Limb (tissue), 2 donors: ENCODE results near the gene CLEC3B.

ENCODE experiments used
- DNase-seq, 2 donors: peaks; one replicate each; pipeline ENCODE4 v3.0.0-alpha.2; 2016; ENCODE audit errors: extremely low spot score in 2 of 2

The CLEC3B gene

GRCh38 chr3:45003406-45003805, 22.7 kb upstream of the CLEC3B start:
- DNase-seq, result no peak

GRCh38 chr3:45003859-45004258, 22.2 kb upstream of the CLEC3B start:
- DNase-seq, result no peak

GRCh38 chr3:45007091-45007490, 19.0 kb upstream of the CLEC3B start:
- no peak for DNase-seq

GRCh38 chr3:45008117-45008516, 18.0 kb upstream of the CLEC3B start:
- no peak for DNase-seq

- DNase-seq, result no peak
Observed at GRCh38 chr3:45009868-45010267, 16.2 kb upstream of the CLEC3B start.

GRCh38 chr3:45010811-45011333, 15.2 kb upstream of the CLEC3B start:
- DNase-seq, result no peak

GRCh38 chr3:45011756-45012508, 14.2 kb upstream of the CLEC3B start:
- peak in 1 of 2 donors; percentile 38 for DNase-seq

GRCh38 chr3:45012577-45012976, 13.5 kb upstream of the CLEC3B start:
- DNase-seq, result no peak

- DNase-seq, result no peak
Observed at GRCh38 chr3:45016916-45017315, 9.2 kb upstream of the CLEC3B start.

GRCh38 chr3:45017821-45018220, 8.3 kb upstream of the CLEC3B start:
- DNase-seq, result no peak

GRCh38 chr3:45020534-45020933, 5.6 kb upstream of the CLEC3B start:
- DNase-seq, result no peak

GRCh38 chr3:45021524-45022297, 4.4 kb upstream of the CLEC3B start:
- DNase-seq, result peak; percentile 61 to 82

GRCh38 chr3:45023675-45024074, 2.4 kb upstream of the CLEC3B start:
- DNase-seq, result no peak

- DNase-seq, result no peak
Observed at GRCh38 chr3:45024542-45025255, 1.4 kb upstream of the CLEC3B start.

GRCh38 chr3:45026957-45027356, 854 bp downstream of the CLEC3B start:
- DNase-seq, result no peak

GRCh38 chr3:45027441-45027840, 1.3 kb downstream of the CLEC3B start:
- no peak for DNase-seq

- DNase-seq, result no peak
Observed at GRCh38 chr3:45029216-45029615, 3.1 kb downstream of the CLEC3B start.

GRCh38 chr3:45029661-45030060, 3.6 kb downstream of the CLEC3B start:
- DNase-seq, result no peak

- no peak for DNase-seq
Observed at GRCh38 chr3:45031531-45031930, 5.4 kb downstream of the CLEC3B start.

- DNase-seq, result no peak
Observed at GRCh38 chr3:45032113-45032512, 6.0 kb downstream of the CLEC3B start.

GRCh38 chr3:45033791-45034190, 7.7 kb downstream of the CLEC3B start:
- DNase-seq, result no peak
